Right lobe of liver (tissue), 6 donors: ENCODE data around the gene SMARCA2. TPM values are rescaled to one million over a fixed set of nuclear protein-coding genes. Genes with fewer than 3 reads are reported as not detected.
"Not testable (repeated sequence)": the region's sequence is repeated elsewhere in the genome, so short reads cannot be mapped to it uniquely, and the experiment has no call there.

Experiments
- ATAC-seq, 4 donors: fragments of 200-7000 bp; cut with Tn5 transposase; one replicate each; pipeline ENCODE4 v1.9.1; 2020; ENCODE audit warnings: mild to moderate bottlenecking in 4 of 4, moderate library complexity in 4 of 4
- DNase-seq, 3 donors: peaks; one replicate each; pipeline ENCODE4 v3.0.0-alpha.2; 2020
- H3K27ac ChIP-seq, 3 donors: fragments of 200-600 bp; one replicate each; pipeline ENCODE4 v1.8.0; 2022
- H3K27me3 ChIP-seq, 2 donors: fragments of 200-600 bp; one replicate each; pipeline ENCODE4 v1.8.0; 2022
- H3K36me3 ChIP-seq, 4 donors: fragments of 200-600 bp; sonication (generic) in 1 of 4; one replicate each; pipeline versions ENCODE4 v1.5.1 to v1.8.0; 2017 to 2022; ENCODE audit warnings: control low read depth in 1 of 4
- H3K4me1 ChIP-seq, 4 donors: fragments of 200-600 bp; sonication (generic) in 1 of 4; one replicate each; pipeline versions ENCODE4 v1.5.1 to v1.8.0; 2017 to 2022; ENCODE audit warnings: control low read depth in 1 of 4
- H3K4me3 ChIP-seq, 3 donors: fragments of 200-600 bp; one replicate each; pipeline ENCODE4 v1.8.0; 2022
- H3K9me3 ChIP-seq, 4 donors: fragments of 200-600 bp; sonication (generic) in 1 of 4; one replicate each; pipeline versions ENCODE4 v1.5.1 to v1.8.0; 2017 to 2022; ENCODE audit warnings: control low read depth in 1 of 4
- POLR2A ChIP-seq: fragments of 450-650 bp; IDR thresholded peaks from one replicate; pipeline ENCODE4 v1.6.1; 2017; ENCODE audit warnings: antibody characterized with exemption, mild to moderate bottlenecking
- WGBS: methylation state at CpG from one replicate; pipeline ENCODE4 v1.1.6; 2018; ENCODE audit warnings: low coverage, low lambda C conversion rate; ENCODE audit not compliant: insufficient coverage; ENCODE audit errors: missing lambda C conversion rate; 5-methylcytosine and 5-hydroxymethylcytosine counted together
- intact Hi-C, 2 donors: fragments of 100-400 bp; cut with DNase I; formaldehyde crosslinking; loops; one replicate each; pipeline versions ENCODE4 v1.11.2 to v1.14.1; 2022
- total RNA-seq, 6 experiments: library from RNA; depleted of rRNA in 2 of 6; stranded (reverse); fragments of >200 nt in 2 of 6; fragmentation: NEBNext Ultra II Directional in 3 of 6; extraction: Animal tissue kit (Norgen Biotek cat#: 25700) in 3 of 6; gene quantifications; one replicate each; pipeline versions ENCODE4 v1.1.0 to v1.2.4, GENCODE V29; 2016 to 2023
- TF ChIP-seq, protein P1 (sequence below), 4 donors: fragments of 200-600 bp in 3 of 4; fragments of 450-650 bp in 1 of 4; IDR thresholded peaks; one replicate each; pipeline versions ENCODE4 v1.5.1 to v1.8.0; 2016 to 2022; ENCODE audit warnings: antibody characterized with exemption in 4 of 4, mild to moderate bottlenecking in 2 of 4
- donor health status: DM: no; HTN: yes; CAD: no.
- donor health status: DM: no; HTN: no; CAD: no.
- donor health status: DM: no; HTN: no; CAD: no.
- donor health status: DM: no; HTN: yes; CAD: no.
- donor health status: DM: no; HTN: yes; CAD: no.

SMARCA2 gene
- total RNA-seq, 6 experiments from 2014 or later, result 46.2 to 97.8 (median 62.4) TPM

- no peak overlapping the region for H3K4me3 ChIP-seq
- intact Hi-C loops, result no loop called here
- no peak for DNase-seq
- H3K9me3 ChIP-seq, result no peaks in the 10 kb centered on the region
- no peak for ATAC-seq
- no peaks in the 10 kb centered on the region for H3K4me1 ChIP-seq
- H3K27me3 ChIP-seq, result no peaks in the 10 kb centered on the region
- WGBS, result 94% methylated on average over 4 of the region's 4 CpGs
- no peaks in the 10 kb centered on the region for H3K36me3 ChIP-seq
- no peak for TF ChIP-seq POLR2A
- TF ChIP-seq, protein P1, sequence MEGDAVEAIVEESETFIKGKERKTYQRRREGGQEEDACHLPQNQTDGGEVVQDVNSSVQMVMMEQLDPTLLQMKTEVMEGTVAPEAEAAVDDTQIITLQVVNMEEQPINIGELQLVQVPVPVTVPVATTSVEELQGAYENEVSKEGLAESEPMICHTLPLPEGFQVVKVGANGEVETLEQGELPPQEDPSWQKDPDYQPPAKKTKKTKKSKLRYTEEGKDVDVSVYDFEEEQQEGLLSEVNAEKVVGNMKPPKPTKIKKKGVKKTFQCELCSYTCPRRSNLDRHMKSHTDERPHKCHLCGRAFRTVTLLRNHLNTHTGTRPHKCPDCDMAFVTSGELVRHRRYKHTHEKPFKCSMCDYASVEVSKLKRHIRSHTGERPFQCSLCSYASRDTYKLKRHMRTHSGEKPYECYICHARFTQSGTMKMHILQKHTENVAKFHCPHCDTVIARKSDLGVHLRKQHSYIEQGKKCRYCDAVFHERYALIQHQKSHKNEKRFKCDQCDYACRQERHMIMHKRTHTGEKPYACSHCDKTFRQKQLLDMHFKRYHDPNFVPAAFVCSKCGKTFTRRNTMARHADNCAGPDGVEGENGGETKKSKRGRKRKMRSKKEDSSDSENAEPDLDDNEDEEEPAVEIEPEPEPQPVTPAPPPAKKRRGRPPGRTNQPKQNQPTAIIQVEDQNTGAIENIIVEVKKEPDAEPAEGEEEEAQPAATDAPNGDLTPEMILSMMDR (IDR thresholded peaks at IDR 0.05), result no peak
- H3K27ac ChIP-seq, result no peak overlapping the region
These were observed 125.6 kb downstream of the SMARCA2 start for GRCh38 chr9:2140600-2141223.

DNA sequence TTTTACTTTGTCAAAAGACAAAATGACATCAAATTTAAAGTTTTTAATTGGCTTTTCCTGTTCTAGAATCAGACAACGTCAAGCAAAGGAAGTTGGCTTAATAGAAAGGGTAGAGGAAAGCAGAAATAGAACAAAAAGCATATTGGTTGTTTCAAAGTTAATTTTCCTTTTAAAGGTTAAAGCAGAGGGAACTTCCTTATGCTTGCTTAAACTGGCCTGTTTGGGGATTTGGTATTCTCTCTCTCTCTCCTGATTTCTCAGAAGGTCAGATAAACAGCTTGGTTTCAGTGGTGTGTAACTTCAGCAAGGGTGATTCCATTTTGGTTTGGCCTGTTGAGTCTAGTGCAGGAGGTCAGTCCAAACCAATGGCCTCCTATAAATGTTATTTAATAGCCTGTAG lies 127.1 kb downstream of the SMARCA2 start:
- intact Hi-C loops, result no loop called here
- no peaks in the 10 kb centered on the region for H3K27me3 ChIP-seq
- no peak for TF ChIP-seq POLR2A
- TF ChIP-seq, protein P1 (IDR thresholded peaks at IDR 0.05), result no peak
- H3K9me3 ChIP-seq, result no peaks in the 10 kb centered on the region
- no peak overlapping the region for H3K27ac ChIP-seq
- no peak overlapping the region for H3K4me3 ChIP-seq
- WGBS, result 56% methylated on average over 1 of the region's 1 CpG
- DNase-seq, result no peak
- no peaks in the 10 kb centered on the region for H3K36me3 ChIP-seq
- no peaks in the 10 kb centered on the region for H3K4me1 ChIP-seq
- ATAC-seq, result no peak

- no peak for ATAC-seq
- no peaks in the 10 kb centered on the region for H3K27me3 ChIP-seq
- no peaks in the 10 kb centered on the region for H3K4me1 ChIP-seq
- DNase-seq, result no peak
- H3K27ac ChIP-seq, result no peak overlapping the region
- intact Hi-C loops, result no loop called here
- 94% methylated on average over 3 of the region's 3 CpGs for WGBS
- H3K9me3 ChIP-seq, result no peaks in the 10 kb centered on the region
- H3K4me3 ChIP-seq, result no peak overlapping the region
- H3K36me3 ChIP-seq, result no peaks in the 10 kb centered on the region
- TF ChIP-seq POLR2A, result no peak
These were observed 129.5 kb downstream of the SMARCA2 start for GRCh38 chr9:2144619-2145018.

- no peak for DNase-seq
- WGBS, result 83% methylated on average over 3 of the region's 3 CpGs
- no peaks in the 10 kb centered on the region for H3K4me1 ChIP-seq
- ATAC-seq, result no peak
- H3K27ac ChIP-seq, result no peak overlapping the region
- no peak overlapping the region for H3K4me3 ChIP-seq
- no peaks in the 10 kb centered on the region for H3K36me3 ChIP-seq
- TF ChIP-seq, protein P1 (IDR thresholded peaks at IDR 0.05), result no peak
- no peak for TF ChIP-seq POLR2A
- intact Hi-C loops, result no loop called here
- no peaks in the 10 kb centered on the region for H3K27me3 ChIP-seq
- no peaks in the 10 kb centered on the region for H3K9me3 ChIP-seq
These were observed 130.6 kb downstream of the SMARCA2 start for GRCh38 chr9:2145746-2146145.

- DNase-seq, H3K4me1 ChIP-seq, H3K27ac ChIP-seq, H3K9me3 ChIP-seq, H3K36me3 ChIP-seq, ATAC-seq, H3K4me3 ChIP-seq, H3K27me3 ChIP-seq, intact Hi-C loops: not testable (repeated sequence)
These were observed 131.6 kb downstream of the SMARCA2 start for GRCh38 chr9:2146700-2147099.

GRCh38 chr9:2150338-2150737 lies 135.2 kb downstream of the SMARCA2 start:
- ATAC-seq, result no peak
- no peak for DNase-seq
- whole genome bisulfite sequencing, result 81% methylated on average over 4 of the region's 5 CpGs
- H3K27ac ChIP-seq, result no peak overlapping the region
- H3K4me3 ChIP-seq, result no peak overlapping the region
- intact Hi-C loops, result no loop called here
- H3K27me3 ChIP-seq, result no peaks in the 10 kb centered on the region
- H3K9me3 ChIP-seq, result no peaks in the 10 kb centered on the region
- H3K4me1 ChIP-seq, result no peaks in the 10 kb centered on the region
- TF ChIP-seq POLR2A, result no peak
- TF ChIP-seq, protein P1 (IDR thresholded peaks at IDR 0.05), result no peak
- H3K36me3 ChIP-seq, result no peaks in the 10 kb centered on the region
